ENCODE data around the gene COL6A1. TPM values are rescaled to one million over a fixed set of nuclear protein-coding genes. Genes with fewer than 3 reads are reported as not detected.
"Not testable (repeated sequence)": the region's sequence is repeated elsewhere in the genome, so short reads cannot be mapped to it uniquely, and the experiment has no call there.

The COL6A1 gene
- total RNA-seq, 1 donor from 2014 or later: 533 TPM

DNA sequence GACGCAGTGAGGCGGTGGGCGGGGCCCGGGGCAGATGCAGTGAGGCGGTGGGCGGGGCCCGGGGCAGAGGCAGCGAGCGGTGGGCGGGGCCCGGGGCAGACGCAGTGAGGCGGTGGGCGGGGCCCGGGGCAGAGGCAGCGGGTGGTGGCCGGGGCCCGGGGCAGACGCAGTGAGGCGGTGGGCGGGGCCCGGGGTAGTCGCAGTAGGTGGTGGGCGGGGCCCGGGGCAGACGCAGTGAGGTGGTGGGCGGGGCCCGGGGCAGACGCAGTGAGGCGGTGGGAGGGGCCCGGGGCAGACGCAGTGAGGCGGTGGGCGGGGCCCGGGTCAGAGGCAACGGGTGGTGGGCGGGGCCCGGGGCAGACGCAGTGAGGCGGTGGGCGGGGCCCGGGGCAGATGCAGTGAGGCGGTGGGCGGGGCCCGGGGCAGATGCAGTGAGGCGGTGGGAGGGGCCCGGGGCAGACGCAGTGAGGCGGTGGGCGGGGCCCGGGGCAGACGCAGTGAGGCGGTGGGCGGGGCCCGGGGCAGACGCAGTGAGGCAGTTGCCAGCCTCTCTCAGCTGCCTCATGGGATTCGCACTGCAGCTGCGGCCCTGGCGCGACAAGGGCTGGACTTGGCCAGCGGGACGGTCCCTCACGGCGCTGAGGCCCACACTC lies 24.4 kb downstream of the COL6A1 start:
- DNase-seq: not testable (repeated sequence)

DNA sequence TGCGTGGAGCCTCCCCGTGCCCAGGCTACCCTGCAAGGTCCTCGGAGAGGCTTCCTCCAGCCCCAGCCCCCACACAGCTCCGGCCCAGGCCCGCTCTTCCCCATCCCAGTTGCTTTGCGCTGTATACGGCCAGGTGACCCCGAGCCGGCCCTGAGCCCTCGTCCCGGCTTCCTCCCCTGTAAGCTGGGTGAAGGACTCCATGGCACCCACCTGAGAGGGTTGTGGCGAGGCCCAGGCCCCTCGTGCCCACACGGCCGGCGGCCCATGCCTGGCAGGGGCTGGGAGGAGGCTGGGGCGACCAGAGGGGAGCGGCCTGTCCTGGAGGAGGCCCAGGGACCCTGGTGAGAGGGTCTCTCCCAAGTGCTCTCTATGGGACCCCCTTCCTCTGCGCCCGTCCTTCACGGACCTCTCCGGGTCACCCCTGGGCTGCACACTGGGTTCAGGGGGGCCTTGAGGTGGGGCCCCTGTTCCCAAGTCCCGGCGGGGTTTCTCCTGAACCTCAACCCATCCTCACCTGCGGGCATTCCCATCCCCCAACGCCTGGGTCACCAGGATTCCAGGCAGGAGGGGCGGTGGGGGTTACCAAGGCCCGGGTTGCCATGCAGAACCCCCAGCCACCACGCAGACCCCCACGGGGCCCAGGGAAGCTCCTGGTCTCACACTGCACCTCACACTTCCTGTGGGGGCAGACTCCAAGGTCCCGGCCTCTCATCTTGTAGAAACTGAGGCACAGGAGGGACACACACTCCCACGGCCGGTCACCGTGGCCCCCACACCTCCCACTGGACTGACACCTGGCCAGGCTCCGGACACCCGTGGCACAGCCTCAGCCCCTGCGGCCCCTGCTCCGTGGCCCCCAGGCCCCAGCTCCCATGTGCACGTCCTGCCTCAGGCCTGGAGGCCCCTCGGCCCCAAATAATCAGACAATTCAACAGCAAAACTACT lies 25.2 kb downstream of the COL6A1 start:
- no peak for DNase-seq

DNA sequence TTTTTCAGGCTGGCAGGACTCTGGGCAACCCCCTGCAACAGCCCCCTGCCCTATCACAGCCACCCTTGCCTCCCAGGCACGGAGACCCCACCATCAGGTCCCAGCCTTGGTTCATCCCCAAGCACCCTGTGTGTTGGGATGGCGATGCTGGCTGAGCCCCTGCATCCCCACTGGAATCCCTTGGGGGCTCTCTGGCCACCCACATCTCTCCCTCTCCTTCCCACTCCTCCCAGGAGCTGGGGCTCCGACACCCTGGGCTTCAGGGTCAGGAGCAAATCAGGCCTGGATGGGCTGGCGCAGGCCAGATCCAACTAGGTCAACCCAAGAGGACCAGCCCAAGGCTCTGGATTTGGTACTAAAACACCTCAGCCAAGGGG lies 25.9 kb downstream of the COL6A1 start:
- no peak for DNase-seq

DNA sequence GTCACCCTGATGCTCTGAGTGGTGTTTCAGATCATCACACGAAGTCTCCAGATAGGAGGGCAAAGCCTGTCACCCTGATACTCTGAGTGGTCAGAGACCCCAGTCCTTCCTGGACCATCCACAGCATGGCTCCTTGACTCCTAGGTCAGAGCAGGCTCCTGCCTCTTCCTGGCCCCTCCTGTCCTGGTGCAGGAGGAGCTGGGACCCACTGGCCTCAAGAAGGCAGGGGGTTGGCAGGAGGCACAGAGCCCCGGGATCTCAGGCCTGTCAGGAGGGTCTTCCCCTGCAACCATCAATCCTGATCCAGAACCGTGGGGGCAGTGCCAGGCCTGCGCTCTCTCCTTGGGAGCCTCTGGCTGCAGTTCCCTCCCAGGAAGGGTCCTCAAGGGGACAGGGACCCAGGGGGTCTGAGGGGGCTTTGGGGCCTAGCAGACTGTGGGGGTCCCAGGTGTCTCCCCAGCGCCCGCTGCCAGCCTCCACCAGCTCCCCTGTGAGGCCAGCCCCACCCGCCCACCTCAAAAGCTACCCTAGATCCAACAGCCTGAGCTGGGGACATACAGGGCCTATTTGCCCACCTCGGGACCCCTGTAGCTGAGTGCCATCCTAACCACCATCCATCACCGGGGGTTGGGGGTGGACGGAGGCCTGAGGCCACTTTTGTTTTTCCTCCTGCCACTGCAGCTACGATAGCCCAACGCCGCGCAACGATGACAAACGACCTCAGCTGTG lies 27.5 kb downstream of the COL6A1 start:
- no peak for DNase-seq

DNA sequence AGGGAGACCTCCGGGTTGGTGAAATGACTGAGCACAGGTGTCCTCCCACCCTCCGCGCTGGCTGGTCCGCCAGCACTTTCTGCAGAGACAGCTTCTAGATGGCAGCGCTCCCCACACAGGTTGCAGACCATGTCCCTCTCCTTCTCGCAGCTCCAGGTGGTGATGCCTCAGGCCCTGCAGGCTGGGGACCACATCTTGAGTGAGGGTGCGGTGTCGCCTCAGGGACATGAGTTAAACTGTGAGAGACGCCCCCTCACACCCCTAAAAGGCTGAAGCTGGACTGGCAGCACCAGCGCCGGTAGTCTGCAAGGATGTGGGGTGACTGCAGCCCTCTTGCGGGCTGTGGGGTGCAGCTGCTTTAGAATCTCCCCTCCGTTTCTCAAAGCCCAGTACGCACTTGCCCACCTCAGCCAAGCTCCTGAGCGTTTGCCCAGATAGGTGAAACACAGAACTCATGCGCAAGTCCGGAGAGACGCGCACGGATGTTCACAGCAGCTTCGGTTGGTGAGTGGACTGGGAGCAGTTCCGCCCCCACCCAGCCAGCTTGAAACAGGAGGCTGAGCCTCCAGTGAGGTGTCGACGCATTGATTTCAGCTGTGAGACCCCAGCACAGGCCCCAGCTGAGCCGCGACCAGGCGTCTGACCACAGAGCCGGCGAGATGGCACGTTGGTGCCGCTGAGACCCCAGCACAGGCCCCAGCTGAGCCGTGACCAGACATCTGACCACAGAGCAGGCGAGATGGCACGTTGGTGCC lies 28.6 kb downstream of the COL6A1 start:
- DNase-seq: peak; percentile 31

DNA sequence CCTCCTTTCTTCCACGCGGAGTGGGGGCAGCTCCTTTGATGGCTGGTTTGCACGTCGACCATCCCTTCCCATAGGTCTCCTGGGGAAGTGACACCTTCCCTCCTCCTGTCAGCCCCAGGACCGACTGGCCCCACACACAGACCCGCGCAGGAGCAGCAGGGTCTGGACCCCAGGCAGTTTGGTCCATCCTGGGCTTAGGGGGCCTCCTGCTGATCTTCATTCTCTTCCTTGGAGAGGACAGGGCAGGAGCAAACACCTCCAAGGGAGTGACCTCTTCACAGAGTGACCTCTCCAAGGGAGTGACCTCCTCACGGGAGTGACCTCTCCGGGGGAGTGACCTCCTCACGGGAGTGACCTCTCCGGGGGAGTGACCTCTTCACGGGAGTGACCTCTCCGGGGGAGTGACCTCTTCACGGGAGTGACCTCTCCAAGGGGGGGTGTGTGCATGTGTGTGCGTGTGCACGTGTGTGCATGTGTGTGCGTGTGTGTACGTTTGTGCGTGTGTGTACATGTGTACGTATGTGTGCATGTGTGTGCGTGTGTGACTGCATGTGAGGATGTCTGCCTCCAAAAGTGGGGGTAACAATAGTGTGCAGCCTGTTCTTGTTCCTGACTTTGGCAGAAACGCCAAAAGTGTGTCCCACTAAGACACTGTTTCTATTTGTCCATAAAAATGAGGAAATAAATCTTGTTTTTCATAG lies 29.8 kb downstream of the COL6A1 start:
- no peak for DNase-seq

DNA sequence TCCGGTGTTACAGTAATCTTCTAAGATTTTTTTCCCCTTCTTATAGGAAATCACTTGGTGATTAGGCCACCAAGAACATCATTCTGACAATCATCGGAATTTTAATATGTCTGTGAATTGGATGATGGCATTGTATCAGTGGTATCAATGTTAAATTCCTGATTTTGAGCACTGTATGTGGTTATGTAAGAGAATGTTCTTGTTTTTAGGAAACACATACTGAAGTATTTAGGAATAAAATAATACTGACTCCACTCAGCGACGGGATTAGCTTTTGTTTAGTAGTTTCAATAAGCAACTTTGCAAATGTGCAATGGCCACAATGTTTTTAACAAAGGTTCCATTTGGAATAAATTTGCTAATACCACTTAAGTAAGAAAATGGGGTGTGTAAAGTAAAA lies 30.6 kb downstream of the COL6A1 start:
- no peak for DNase-seq

DNA sequence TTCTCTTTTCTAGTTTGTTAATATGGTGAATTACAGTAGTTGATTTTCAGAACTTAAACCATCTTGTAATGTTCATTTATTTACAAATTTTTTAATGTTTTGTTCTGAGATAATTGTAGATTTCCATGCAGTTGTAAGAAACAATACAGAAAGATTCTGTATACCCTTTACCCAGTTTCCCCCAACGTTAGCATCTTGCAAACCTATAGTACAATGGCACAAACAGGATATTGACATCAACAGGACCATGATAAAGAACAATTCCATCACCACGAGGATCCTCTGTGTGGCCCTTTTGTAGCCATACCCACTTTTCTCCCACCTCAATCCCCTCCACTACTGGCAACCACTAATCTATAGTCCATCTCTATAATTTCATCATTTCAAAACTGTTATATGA lies 33.3 kb downstream of the COL6A1 start:
- no peak for DNase-seq

DNA sequence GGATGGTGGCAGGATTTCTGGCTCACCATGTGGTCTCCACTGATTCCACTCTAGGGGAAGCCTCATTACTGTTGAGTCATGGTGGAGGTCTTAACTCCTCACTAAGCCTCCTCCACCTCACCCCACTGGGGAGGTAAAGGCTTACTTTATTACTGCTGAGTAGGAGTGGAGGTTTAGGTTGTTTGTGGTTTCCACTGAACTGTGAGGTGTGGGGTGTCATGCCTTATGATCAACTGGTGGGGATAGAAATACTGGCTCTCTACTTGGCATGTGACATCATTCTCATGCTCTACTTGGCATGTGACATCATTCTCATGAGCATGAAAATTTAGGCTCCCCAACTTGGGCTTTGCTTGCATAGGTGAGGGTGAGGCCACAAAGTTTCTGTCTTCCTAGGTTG lies 35.6 kb downstream of the COL6A1 start:
- no peak for DNase-seq

DNA sequence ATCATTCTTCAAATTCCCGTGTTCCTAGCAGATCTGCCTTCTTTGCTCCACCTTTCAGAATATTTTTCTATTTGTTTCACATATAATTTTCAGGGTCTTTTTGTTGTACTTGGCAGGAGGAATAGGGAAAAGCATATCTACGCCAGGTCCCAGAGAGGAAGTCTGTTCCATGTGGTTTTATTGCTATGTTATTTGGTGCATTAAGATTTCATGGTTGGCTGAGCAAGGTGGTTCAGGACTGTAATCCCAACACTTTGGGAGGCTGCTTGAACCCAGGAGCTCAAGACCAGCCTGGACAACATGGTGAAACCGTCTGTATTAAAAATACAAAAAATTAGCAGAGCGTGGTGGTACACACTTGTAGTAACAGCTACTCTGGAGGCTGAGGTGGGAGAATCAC lies 36.1 kb downstream of the COL6A1 start:
- DNase-seq: no peak

DNA sequence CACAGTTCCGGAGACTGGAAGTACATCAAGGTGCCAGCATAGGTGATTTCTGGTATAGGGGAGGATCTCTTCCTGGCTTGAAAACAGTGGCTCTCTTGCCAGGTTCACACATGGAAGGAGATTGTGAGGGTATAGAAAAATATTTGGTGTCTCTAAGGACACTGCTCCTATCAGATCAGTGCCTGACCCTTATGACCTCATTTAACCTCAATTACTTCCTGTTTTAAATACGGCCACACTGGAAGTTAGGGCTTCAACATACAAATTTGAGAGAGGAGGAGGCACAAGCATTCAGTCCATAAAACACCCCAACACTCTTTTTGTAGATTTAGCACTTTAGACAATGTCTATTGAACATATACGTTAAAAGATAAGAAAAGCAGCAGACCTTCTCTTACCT lies 37.0 kb downstream of the COL6A1 start:
- DNase-seq: no peak

DNA sequence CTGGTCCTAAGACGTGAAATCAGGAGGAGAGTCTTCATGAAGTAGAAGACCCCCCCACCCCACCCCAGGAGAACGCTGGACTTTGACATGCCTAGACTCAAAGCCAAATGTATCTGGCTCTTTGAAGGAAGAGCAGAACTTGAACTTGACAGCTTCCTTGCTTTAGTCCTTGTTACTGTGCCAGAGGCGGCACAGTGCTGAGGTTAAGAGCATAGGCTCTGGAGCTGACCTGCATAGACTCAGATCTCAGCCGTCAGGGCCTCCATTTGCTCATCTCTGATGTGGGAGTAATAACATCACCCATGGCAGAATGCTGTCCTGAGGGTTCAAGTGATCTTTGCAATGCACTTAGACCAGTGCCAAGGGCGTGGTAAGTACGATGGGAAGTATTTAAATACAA lies 39.0 kb downstream of the COL6A1 start:
- DNase-seq: no peak

DNA sequence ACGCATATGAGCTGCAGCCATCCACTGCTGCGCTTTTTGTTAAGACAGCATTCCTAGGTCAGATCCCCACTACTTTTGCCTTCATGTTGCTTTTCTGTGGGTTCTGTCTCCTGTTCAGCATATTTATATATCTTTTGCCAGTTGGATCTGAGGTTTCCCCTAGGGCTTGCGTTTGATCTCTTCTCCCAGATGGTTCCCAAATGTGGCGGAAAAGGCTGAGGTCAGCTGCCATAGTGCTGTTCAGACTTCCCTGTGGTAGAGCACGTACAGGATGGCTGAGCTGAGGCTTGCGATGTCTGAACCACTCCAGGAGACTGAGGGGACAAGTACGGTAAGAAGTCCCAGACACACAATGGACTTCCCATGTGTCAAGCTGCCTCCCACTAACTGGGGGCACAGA lies 39.8 kb downstream of the COL6A1 start:
- peak; percentile 47 for DNase-seq

DNA sequence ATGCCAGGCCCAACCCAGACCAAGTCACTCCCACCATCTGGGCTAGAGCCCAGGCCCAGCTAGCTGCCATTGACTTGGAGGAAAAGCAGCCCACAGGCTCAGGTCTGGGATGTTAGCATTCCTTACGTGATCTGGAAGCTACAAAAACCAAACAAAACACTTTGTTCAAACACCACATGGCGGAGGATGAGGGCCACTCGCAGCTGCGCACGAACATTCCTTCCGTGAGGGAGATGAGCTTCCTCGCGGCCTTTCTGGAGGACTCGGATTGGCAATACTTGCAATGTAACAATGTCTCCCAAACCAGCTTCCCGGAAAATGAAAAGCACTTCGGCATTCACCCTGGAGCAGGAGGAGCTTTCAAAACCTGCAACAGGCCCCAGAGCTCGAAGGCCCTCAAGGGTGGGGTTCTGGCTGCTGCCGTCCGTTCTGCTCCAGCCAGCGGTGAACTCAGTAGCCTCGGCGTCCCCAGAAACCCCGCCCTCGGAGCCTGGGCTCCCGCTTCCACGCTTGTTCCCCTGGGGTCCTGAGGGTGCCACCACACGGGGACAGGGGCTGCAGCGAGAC lies 40.5 kb downstream of the COL6A1 start:
- peak; percentile 79 for DNase-seq

DNA sequence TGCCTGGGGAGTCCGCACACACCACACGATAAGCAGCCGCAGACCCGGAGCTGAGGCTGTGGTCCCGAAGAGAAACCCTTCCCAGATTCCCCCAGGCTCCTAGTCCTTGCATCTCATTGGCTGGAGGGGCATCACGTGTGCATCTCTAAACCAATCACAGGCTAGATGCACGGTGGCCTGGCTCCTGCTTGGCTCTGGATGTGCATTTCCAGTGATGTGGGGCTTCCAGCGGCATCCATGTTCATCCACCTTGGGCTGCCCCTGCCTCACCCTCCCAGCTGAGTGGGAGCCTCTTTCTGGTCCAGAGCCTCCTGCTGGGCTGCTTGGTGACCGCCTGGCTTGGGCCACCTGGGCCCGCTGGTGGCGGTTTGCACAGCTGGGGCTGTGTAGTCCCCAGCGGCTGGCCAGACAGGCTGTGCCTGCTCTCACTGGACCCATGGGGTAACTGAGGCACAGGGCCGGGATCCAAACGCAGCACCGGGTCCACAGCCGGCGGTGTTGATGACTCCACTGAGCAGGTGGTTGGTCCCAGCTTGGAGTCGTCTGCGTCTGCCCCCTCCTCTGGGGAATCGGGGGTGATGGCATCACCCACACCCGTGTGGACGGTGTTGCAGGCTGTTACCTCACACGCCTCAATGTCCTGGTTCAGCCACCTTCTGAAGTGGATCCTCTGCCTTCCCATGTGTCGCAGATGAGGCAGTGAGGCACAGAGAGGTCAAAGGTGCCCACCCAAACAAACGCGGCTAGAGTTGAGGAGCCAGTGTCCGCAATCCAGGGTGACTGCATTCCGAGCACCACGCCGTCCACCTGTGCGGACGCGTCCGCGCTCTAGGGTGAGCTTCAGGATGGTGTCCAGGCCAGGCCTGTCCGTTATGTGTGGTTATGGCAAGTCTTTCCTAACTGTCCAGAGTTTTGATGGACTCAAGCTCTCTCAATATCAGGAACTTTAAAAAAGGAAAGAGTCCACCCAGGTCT lies 41.3 kb downstream of the COL6A1 start:
- DNase-seq: peak; percentile 36

DNA sequence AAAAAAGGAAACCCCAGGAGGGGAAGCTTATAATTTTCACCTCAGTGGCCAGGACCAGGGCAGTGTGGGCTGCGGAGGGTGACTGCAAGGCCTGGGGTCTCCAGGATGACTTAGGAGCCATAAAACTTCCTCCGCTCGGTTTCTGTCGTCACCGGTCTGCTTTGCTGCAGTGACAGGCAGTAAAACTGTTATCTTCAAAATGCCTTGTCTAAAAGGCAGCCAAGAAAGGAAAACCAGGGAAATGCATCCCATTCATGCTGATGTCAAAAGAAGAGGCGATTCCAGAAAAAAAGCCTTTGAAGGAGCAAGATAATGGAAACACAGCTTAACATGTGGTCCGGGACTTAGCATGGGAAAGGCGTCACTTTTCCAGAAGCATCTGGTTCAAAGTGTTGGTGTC lies 42.0 kb downstream of the COL6A1 start:
- no peak for DNase-seq

DNA sequence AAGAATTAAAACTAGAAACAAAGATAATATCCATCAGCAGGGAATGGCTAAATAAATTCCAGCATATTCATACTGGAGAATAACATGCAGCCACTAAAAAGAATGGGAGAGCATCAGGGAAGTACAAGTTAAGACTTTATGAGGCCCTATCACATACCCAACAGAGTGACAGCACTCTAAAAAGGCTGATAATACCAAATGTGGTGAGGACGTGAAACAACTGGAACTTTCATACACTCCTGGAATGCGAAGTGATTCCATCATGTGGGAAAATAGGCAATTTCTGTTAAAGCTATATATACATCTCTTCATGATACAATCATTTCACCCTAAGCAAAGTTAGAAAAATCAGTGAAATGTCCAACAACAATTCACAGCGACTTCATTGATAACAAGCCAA lies 42.6 kb downstream of the COL6A1 start:
- DNase-seq: no peak

DNA sequence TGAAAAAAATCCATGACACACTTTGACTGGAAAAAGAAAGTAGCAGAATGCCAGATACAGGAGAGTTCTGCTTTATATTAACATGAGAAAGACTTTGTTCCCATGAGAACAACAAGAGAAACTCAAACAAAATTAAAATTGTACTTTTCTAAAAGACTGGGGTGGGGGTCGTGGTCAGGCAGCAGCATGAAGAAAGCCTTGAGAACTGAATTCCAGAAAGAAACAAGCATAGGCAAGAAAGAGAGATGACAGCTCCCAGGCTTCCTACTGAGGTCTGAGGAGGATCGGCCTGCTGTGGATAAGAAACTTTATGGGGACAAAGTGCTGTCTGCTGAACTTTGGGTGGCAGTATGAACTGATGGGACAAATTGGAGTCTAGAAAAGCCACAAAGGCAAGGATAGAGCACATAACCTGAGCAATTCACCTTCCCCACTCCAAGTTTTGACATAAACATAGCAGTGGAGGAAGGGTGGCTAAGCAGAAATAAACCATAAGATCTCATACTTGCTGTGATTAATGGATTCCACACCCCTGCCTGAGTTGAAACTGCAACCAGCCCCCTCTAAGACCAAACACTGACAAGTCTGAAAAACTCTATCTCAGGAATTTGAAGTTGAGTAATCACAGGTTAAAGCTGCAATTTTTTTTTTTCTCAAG lies 43.7 kb downstream of the COL6A1 start:
- DNase-seq: peak; percentile 67

DNA sequence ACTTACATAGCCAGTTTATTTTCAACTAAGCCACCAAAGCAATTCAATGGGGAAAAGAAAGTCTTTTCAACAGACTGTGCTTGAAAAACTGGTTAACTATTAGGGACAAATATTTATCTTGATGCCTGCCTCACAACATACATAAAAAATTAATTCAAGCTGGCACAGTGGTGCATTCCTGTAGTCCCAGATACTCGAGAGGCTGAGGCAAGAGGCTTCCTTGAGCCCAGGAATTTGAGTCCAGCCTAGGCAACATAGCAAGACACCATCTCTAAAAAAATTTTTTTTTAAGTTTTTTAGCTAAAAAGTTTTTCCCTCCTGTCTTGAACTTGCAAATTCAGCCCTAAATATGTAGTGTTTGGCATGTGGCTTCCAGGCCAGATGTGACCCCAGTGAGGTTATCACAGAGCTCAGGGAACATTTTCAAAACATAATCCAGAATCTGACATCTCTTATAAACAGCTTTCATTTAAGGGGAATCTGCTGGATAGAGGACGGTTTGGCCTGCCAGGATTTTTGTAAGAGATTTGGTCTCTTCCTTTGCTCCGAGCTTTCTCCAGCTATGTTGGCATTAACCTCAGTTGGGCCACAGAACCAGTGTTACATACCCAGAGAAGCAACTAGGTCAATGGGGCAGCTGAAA lies 46.4 kb downstream of the COL6A1 start:
- no peak for DNase-seq
